Kidney (tissue), 14 donors: ENCODE results near the gene WDR13. TPM values are rescaled to one million over a fixed set of nuclear protein-coding genes. Genes with fewer than 3 reads are reported as not detected.

ENCODE experiments used
- DNase-seq, 5 donors: peaks; one replicate each; pipeline ENCODE4 v3.0.0-alpha.2; 2013 to 2020
- FAIRE-seq: peaks from 2 replicates; lab custom pipeline; 2012; peaks lifted over from hg19 to GRCh38; lab: Jason Lieb, UNC
- H3K27ac ChIP-seq, 2 donors: one replicate each; pipeline ENCODE4 v1.7.0; 2013; ENCODE audit warnings: low read depth in 2 of 2, low read length in 2 of 2, inconsistent platforms in 1 of 2
- H3K27me3 ChIP-seq: one replicate; pipeline ENCODE4 v1.7.1; 2013; ENCODE audit warnings: low read length, inconsistent platforms; ENCODE audit not compliant: control insufficient read depth, insufficient read depth
- H3K36me3 ChIP-seq, 3 donors: one replicate each; pipeline versions ENCODE4 v1.7.0 to v1.7.1; 2013; ENCODE audit warnings: low read length in 3 of 3, control low read depth in 1 of 3, inconsistent platforms in 1 of 3; ENCODE audit not compliant: insufficient read depth in 3 of 3, control insufficient read depth in 2 of 3
- H3K4me1 ChIP-seq, 3 donors: one replicate each; pipeline versions ENCODE4 v1.7.0 to v1.7.1; 2013; ENCODE audit warnings: low read length in 3 of 3, inconsistent platforms in 1 of 3, low read depth in 1 of 3; ENCODE audit not compliant: control insufficient read depth in 2 of 3, insufficient read depth in 2 of 3
- H3K4me3 ChIP-seq, 3 donors: one replicate each; pipeline versions ENCODE4 v1.7.0 to v1.8.1; 2013; ENCODE audit warnings: low read length in 3 of 3, control low read depth in 1 of 3, inconsistent platforms in 1 of 3
- H3K9ac ChIP-seq, 3 donors: one replicate each; pipeline versions ENCODE4 v1.7.0 to v1.7.1; 2013; ENCODE audit warnings: low read length in 3 of 3, control low read depth in 1 of 3, inconsistent platforms in 1 of 3
- H3K9me3 ChIP-seq, 3 donors: one replicate each; pipeline versions ENCODE4 v1.7.0 to v1.7.1; 2013; ENCODE audit warnings: low read length in 3 of 3, control low read depth in 1 of 3, inconsistent platforms in 1 of 3; ENCODE audit not compliant: control insufficient read depth in 2 of 3, insufficient read depth in 1 of 3
- intact Hi-C: fragments of 100-400 bp; cut with DNase I; formaldehyde crosslinking; loops from one replicate; pipeline ENCODE4 v1.11.1; 2022
- polyA plus RNA-seq: library from polyadenylated mRNA; stranded (reverse); fragments of 350-450 nt; fragmentation: Illumina TruSeq; extraction: RNeasy Lipid Tissue Mini Kit (QIAGEN cat#74804); gene quantifications from one replicate; pipeline ENCODE4 v1.2.3, GENCODE V29; 2014; ENCODE audit warnings: low read depth, low replicate concordance; ENCODE audit not compliant: insufficient read depth
- total RNA-seq: library from RNA; stranded (reverse); fragmentation: NEBNext Ultra II Directional; extraction: Animal tissue kit (Norgen Biotek cat#: 25700); gene quantifications from one replicate; pipeline ENCODE4 v1.2.1, GENCODE V29; 2021
- TF ChIP-seq, protein P1 (sequence below): IDR thresholded peaks from 3 replicates; pipeline ENCODE4 v1.5.1; 2012; ENCODE audit warnings: mild to moderate bottlenecking, moderate library complexity, borderline replicate concordance; ENCODE audit not compliant: insufficient read depth; ENCODE audit errors: extremely low read depth
- donor health status: control.
- donor health status: control.
- donor health status: control.
- donor health status: control.
- donor health status: control.
- donor health status: DM: yes; HTN: yes; CAD: no.
- donor health status: Normal renal cell carcinoma (clear cell type).

The WDR13 gene
- total and polyA plus RNA-seq, 2 donors from 2014 or later, result 177 to 201 TPM

DNA sequence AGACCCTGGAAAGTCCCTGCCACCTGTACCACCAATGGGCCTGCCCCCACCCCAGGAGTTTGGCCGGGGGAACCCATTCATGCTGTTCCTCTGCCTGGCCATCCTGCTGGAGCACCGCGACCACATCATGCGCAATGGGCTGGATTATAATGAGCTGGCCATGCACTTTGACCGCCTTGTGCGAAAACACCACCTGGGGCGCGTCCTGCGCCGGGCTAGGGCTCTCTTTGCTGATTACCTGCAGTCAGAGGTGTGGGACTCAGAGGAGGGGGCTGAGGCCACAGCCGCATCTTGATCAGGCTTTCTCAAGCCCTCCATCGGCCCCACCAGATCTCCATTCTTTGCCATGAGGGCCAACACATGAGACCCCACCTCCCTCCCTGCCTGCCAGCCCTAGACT is 36.6 kb upstream of the WDR13 start:
- H3K36me3 ChIP-seq, result peaks cover 2 to 9% (median 7%) of the 10 kb centered on the region in 3 donors
- intact Hi-C loops, result no loop called here
- FAIRE-seq, result no peak

DNA sequence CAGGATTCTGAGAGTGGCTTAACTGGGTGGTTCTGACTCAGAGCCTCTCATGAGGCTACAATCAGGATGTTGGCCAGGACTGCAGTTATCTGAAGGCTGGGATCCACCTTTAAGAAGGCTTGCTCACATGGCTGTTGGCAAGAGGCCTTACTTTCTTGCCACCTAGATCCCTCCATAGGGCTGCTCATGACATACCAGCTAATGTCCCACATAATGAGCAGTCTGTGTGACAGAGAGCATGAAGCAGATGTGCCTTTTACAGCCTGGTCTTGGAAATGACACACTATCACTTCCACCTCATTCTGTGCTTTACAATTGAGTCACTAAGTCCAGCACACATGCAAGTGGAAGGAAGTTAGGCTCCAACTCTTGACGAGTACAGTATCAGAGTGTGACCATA is 27.3 kb upstream of the WDR13 start:
- H3K4me1 ChIP-seq, result no peaks in the 10 kb centered on the region
- no peak overlapping the region for H3K27ac ChIP-seq
- H3K4me3 ChIP-seq, result no peak overlapping the region
- FAIRE-seq (no peak), DNase-seq (no peak)
- H3K36me3 ChIP-seq, result no peaks in the 10 kb centered on the region
- no peak overlapping the region for H3K9ac ChIP-seq
- H3K27me3 ChIP-seq, result no peaks in the 10 kb centered on the region
- TF ChIP-seq, protein P1, sequence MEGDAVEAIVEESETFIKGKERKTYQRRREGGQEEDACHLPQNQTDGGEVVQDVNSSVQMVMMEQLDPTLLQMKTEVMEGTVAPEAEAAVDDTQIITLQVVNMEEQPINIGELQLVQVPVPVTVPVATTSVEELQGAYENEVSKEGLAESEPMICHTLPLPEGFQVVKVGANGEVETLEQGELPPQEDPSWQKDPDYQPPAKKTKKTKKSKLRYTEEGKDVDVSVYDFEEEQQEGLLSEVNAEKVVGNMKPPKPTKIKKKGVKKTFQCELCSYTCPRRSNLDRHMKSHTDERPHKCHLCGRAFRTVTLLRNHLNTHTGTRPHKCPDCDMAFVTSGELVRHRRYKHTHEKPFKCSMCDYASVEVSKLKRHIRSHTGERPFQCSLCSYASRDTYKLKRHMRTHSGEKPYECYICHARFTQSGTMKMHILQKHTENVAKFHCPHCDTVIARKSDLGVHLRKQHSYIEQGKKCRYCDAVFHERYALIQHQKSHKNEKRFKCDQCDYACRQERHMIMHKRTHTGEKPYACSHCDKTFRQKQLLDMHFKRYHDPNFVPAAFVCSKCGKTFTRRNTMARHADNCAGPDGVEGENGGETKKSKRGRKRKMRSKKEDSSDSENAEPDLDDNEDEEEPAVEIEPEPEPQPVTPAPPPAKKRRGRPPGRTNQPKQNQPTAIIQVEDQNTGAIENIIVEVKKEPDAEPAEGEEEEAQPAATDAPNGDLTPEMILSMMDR, result no peak
- intact Hi-C loops, result no loop called here
- H3K9me3 ChIP-seq, result no peaks in the 10 kb centered on the region

More for the DNA sequence above, 36.6 kb upstream of the WDR13 start:
- Histone ChIP-seq H3K9ac (no peak overlapping the region), H3K27ac (no peak overlapping the region), H3K9me3 (no peaks in the 10 kb centered on the region), H3K4me3 (no peak overlapping the region), H3K4me1 (no peaks in the 10 kb centered on the region), H3K27me3 (no peaks in the 10 kb centered on the region)
- TF ChIP-seq, protein P1, result no peak
- DNase-seq, result no peak

DNA sequence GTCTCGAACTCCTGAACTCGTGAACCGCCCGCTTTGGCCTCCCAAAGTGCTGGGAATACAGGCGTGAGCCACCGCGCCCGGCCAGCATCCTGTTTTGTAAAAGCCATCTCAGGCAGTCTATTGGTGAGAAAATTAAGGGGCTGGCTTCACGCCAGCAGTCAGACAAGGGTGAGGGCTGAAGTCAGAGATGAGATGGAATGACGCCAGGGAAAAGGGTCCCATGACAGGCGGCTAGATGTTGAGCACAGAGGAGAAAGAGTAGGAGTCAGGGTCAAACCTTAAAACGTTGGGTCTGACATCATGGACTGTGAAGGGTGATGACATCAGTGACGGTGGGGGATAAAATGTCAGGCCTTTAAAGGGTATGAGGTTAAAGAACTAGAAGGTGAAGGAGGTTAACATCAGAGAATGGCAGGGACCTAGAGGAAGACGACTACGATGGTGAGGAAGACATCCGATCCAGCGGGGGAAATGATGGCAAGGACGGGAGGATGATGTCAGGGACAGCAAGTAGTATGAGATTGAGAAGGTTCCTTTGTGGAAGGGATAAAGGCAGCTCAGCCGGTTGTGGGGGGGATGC is 23.5 kb upstream of the WDR13 start:
- DNase-seq (peak in 4 of 5 donors; percentile 12 to 83 (median 55)), FAIRE-seq (no peak)
- intact Hi-C loops, result no loop called here

More for the DNA sequence above, 23.5 kb upstream of the WDR13 start:
- H3K4me1 ChIP-seq, result peaks cover 0 to 14% (median 10%) of the 10 kb centered on the region in 3 donors
- peak overlapping the region; percentile 46 to 97 (median 88) for H3K9ac ChIP-seq
- H3K4me3 ChIP-seq, result peak overlapping the region; percentile 87 to 97 (median 95)
- H3K27me3 ChIP-seq, result no peaks in the 10 kb centered on the region
- H3K36me3 ChIP-seq, result peaks cover 15 to 31% (median 15%) of the 10 kb centered on the region in 3 donors
- H3K27ac ChIP-seq, result peak overlapping the region; percentile 85 to 99
- no peaks in the 10 kb centered on the region for H3K9me3 ChIP-seq
- TF ChIP-seq, protein P1, result no peak
